AG04450 (cell line): ENCODE measurements around the gene MTFP1. TPM values are rescaled to one million over a fixed set of nuclear protein-coding genes. Genes with fewer than 3 reads are reported as not detected.

Source experiments
- CTCF ChIA-PET: fragments of 300-600, 350-600 bp; formaldehyde crosslinking; extraction: SDS; loops from one replicate; lab custom pipeline; 2022; ENCODE audit warnings: antibody characterized with exemption, inconsistent platforms; lab: Charles Lee
- POLR2A ChIA-PET: fragments of 350-600 bp; formaldehyde crosslinking; extraction: SDS; loops from one replicate; lab custom pipeline; 2021; ENCODE audit warnings: antibody characterized with exemption, inconsistent platforms; lab: Yijun Ruan, JAX
- DNase-seq: peaks from one replicate; pipeline ENCODE4 v3.0.0-alpha.2; 2011; ENCODE audit warnings: low read depth, low spot score
- H3K27ac ChIP-seq: one replicate; pipeline ENCODE4 v1.5.1; 2012; ENCODE audit warnings: low read depth, low read length, control low read depth
- H3K27me3 ChIP-seq: one replicate; pipeline ENCODE4 v1.6.0; 2012; ENCODE audit warnings: low read length; ENCODE audit not compliant: control insufficient read depth, insufficient read depth
- H3K4me3 ChIP-seq: 2 replicates; pipeline ENCODE4 v1.5.1; 2011; ENCODE audit warnings: mild to moderate bottlenecking, low read depth, low read length, control low read depth
- H3K9me3 ChIP-seq: 2 replicates; pipeline ENCODE4 v1.5.1; 2012; ENCODE audit warnings: low read length; ENCODE audit not compliant: control insufficient read depth, insufficient read depth
- polyA plus RNA-seq: library from polyadenylated mRNA; depleted of rRNA; stranded (reverse); fragments of >200 nt; gene quantifications from 2 replicates; pipeline ENCODE4 v1.2.3, GENCODE V29; 2011; rRNA removed
- small RNA-seq: library from RNA; depleted of rRNA; stranded (forward); fragments of <200 nt; gene quantifications from one replicate; pipeline ENCODE3, GENCODE V24; 2012; ENCODE audit warnings: low read depth; ENCODE audit not compliant: insufficient read length
- TF ChIP-seq, protein P1 (sequence below): IDR thresholded peaks from 2 replicates; pipeline ENCODE4 v1.5.1; 2011; ENCODE audit warnings: low read depth, low read length, control low read depth, inconsistent platforms

Gene MTFP1
- polyA plus RNA-seq, 1 experiment, result 4.1 TPM

DNA sequence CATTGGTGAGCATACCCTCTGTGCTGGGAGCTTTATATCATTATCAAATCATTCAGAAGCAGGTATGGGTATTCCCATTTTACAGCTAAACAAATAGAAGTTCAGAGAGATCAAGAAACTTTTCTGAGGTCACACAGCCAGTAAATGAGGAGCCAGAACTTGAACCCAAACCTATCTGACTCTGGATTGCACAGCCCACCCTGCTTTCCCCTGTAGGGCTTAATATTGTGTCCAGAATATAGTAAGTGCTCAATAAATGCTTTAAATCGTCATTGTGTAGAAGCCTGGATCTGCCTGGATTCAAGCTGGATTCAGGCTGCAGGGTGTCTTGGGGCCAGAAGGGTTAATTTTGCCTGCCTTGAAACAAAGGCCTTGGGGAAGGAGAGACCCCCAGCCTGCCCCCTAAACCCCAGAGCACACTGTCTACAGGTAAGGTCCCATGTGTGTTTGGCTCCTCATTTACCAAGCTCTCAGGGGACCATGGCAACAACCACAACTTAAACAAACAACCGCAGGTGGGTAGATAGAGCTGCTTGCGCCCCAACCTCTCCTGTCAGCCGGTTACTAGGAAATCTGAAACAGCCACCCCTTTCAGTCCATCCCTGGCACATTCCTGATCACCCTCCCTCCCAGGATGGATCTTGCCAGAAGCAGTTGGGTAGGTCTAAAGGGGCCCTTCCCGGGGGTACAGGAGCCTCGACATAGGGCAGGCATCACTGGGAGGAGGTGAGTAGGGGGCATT is 49.3 kb downstream of the MTFP1 start:
- Histone ChIP-seq H3K27ac (no peak overlapping the region), H3K9me3 (no peaks in the 10 kb centered on the region), H3K27me3 (peaks cover 41% of the 10 kb centered on the region), H3K4me3 (no peak overlapping the region)
- no peak for DNase-seq
- POLR2A ChIA-PET, result no interaction called here
- CTCF ChIA-PET, result no interaction called here
- TF ChIP-seq, protein P1, sequence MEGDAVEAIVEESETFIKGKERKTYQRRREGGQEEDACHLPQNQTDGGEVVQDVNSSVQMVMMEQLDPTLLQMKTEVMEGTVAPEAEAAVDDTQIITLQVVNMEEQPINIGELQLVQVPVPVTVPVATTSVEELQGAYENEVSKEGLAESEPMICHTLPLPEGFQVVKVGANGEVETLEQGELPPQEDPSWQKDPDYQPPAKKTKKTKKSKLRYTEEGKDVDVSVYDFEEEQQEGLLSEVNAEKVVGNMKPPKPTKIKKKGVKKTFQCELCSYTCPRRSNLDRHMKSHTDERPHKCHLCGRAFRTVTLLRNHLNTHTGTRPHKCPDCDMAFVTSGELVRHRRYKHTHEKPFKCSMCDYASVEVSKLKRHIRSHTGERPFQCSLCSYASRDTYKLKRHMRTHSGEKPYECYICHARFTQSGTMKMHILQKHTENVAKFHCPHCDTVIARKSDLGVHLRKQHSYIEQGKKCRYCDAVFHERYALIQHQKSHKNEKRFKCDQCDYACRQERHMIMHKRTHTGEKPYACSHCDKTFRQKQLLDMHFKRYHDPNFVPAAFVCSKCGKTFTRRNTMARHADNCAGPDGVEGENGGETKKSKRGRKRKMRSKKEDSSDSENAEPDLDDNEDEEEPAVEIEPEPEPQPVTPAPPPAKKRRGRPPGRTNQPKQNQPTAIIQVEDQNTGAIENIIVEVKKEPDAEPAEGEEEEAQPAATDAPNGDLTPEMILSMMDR, result no peak

Small RNAs within 50 kb of the gene (small RNA-seq; reads per million reads assigned to genes)
- gene AC004832.3 (not detected), gene RNU6-564P (not detected)

Other genes with a start within 250 kb of the MTFP1 start
- gene LIF, start 179.0 kb upstream of the MTFP1 start, polyA plus RNA-seq, result 53.9 and 121 TPM in 2 replicates
- not detected in 2 replicates for gene OSM, start 158.9 kb upstream of the MTFP1 start, polyA plus RNA-seq
- gene CASTOR1, start 136.3 kb upstream of the MTFP1 start, polyA plus RNA-seq, result 12.0 and 15.3 TPM in 2 replicates
- 14.5 and 17.5 TPM in 2 replicates for gene TBC1D10A, start 98.8 kb upstream of the MTFP1 start, polyA plus RNA-seq
- gene SF3A1, start 68.9 kb upstream of the MTFP1 start, polyA plus RNA-seq, result 53.1 and 82.7 TPM in 2 replicates
- 1.6 and 1.8 TPM in 2 replicates for gene CCDC157, start 68.8 kb upstream of the MTFP1 start, polyA plus RNA-seq
- gene RNF215, start 38.4 kb upstream of the MTFP1 start, polyA plus RNA-seq, result 11.4 and 12.1 TPM in 2 replicates
- gene SEC14L2, start 28.8 kb upstream of the MTFP1 start, polyA plus RNA-seq, result 15.8 and 17.7 TPM in 2 replicates
- not detected in 2 replicates for gene SEC14L3, start 46.2 kb downstream of the MTFP1 start, polyA plus RNA-seq
- not detected in 2 replicates for gene SEC14L4, start 79.9 kb downstream of the MTFP1 start, polyA plus RNA-seq
- 0.06 and 0.19 TPM in 2 replicates for gene SEC14L6, start 121.0 kb downstream of the MTFP1 start, polyA plus RNA-seq
- gene GAL3ST1, start 148.9 kb downstream of the MTFP1 start, polyA plus RNA-seq, result 0.06 and 0.14 TPM in 2 replicates
- 70.2 and 90.3 TPM in 2 replicates for gene PES1, start 166.1 kb downstream of the MTFP1 start, polyA plus RNA-seq
- gene TCN2, start 181.4 kb downstream of the MTFP1 start, polyA plus RNA-seq, result 6.6 and 9.1 TPM in 2 replicates
- gene SLC35E4, start 210.0 kb downstream of the MTFP1 start, polyA plus RNA-seq, result 2.8 and 3.4 TPM in 2 replicates
- gene DUSP18, start 242.1 kb downstream of the MTFP1 start, polyA plus RNA-seq, result 13.8 and 14.5 TPM in 2 replicates